ENCODE measurements around the gene ZNF407.
A peak's percentile ranks its signal among the peaks of the same experiment; 100 is the strongest.
"Not testable (repeated sequence)": the region's sequence is repeated elsewhere in the genome, so short reads cannot be mapped to it uniquely, and the experiment has no call there.

Gene ZNF407

GRCh38 chr18:74942319-74942910, 344.7 kb downstream of the ZNF407 start:
- peak; percentile 9 for DNase-seq

GRCh38 chr18:74944676-74945075, 347.0 kb downstream of the ZNF407 start:
- no peak for DNase-seq

GRCh38 chr18:74945774-74946545, 348.3 kb downstream of the ZNF407 start:
- DNase-seq, result peak; percentile 35

- no peak for DNase-seq
Observed at GRCh38 chr18:74946646-74947375, 349.1 kb downstream of the ZNF407 start.

GRCh38 chr18:74947417-74947816, 349.7 kb downstream of the ZNF407 start:
- no peak for DNase-seq

GRCh38 chr18:74947875-74948274, 350.2 kb downstream of the ZNF407 start:
- DNase-seq, result no peak

GRCh38 chr18:74949611-74950010, 351.9 kb downstream of the ZNF407 start:
- no peak for DNase-seq

- no peak for DNase-seq
Observed at GRCh38 chr18:74950479-74950878, 352.8 kb downstream of the ZNF407 start.

- peak; percentile 67 for DNase-seq
Observed at GRCh38 chr18:74951165-74951760, 353.6 kb downstream of the ZNF407 start.

- DNase-seq, result no peak
Observed at GRCh38 chr18:74957588-74958224, 360.0 kb downstream of the ZNF407 start.

GRCh38 chr18:74959216-74959615, 361.5 kb downstream of the ZNF407 start:
- no peak for DNase-seq

GRCh38 chr18:74961596-74961995, 363.9 kb downstream of the ZNF407 start:
- no peak for DNase-seq

GRCh38 chr18:74963820-74964446, 366.3 kb downstream of the ZNF407 start:
- DNase-seq, result peak; percentile 40

GRCh38 chr18:74965682-74966081, 368.0 kb downstream of the ZNF407 start:
- no peak for DNase-seq

- no peak for DNase-seq
Observed at GRCh38 chr18:74967438-74967837, 369.8 kb downstream of the ZNF407 start.

GRCh38 chr18:74967979-74968378, 370.3 kb downstream of the ZNF407 start:
- no peak for DNase-seq

GRCh38 chr18:74971358-74971757, 373.7 kb downstream of the ZNF407 start:
- DNase-seq, result peak; percentile 11

- DNase-seq, result not testable (repeated sequence)
Observed at GRCh38 chr18:74971776-74972175, 374.1 kb downstream of the ZNF407 start.

GRCh38 chr18:74972354-74972753, 374.7 kb downstream of the ZNF407 start:
- DNase-seq, result no peak

GRCh38 chr18:74975001-74975400, 377.3 kb downstream of the ZNF407 start:
- DNase-seq, result no peak

- no peak for DNase-seq
Observed at GRCh38 chr18:74976331-74976909, 378.8 kb downstream of the ZNF407 start.

- DNase-seq, result peak; percentile 15
Observed at GRCh38 chr18:74977041-74977440, 379.4 kb downstream of the ZNF407 start.

Data from fibroblast of skin of right biceps (primary cell).